ENCODE measurements around the gene ATG5. TPM values are rescaled to one million over a fixed set of nuclear protein-coding genes. Genes with fewer than 3 reads are reported as not detected.
"Not testable (repeated sequence)": the region's sequence is repeated elsewhere in the genome, so short reads cannot be mapped to it uniquely, and the experiment has no call there.

The ATG5 gene
- total RNA-seq, 1 donor, result 62.6 TPM

DNA sequence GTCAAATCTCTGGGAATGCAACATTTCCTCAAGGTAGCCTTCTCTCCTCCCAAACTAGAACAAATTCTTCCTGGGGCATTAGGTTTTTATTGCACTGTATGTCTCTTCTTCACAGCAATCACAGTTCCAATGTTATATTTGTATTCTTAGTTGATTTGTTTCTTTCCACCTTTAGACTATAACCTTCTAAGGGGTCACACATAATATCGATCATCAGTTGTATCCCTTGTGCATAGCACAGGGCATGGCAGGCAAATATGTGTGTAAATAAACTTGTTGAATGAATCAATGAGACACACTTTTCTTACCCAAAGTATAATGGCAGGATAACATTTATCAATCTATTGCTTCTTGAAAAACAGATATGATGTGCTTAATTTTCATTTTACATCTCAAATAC lies 81.0 kb downstream of the ATG5 start:
- DNase-seq (ENCODE audit: low read depth), result no peak

DNA sequence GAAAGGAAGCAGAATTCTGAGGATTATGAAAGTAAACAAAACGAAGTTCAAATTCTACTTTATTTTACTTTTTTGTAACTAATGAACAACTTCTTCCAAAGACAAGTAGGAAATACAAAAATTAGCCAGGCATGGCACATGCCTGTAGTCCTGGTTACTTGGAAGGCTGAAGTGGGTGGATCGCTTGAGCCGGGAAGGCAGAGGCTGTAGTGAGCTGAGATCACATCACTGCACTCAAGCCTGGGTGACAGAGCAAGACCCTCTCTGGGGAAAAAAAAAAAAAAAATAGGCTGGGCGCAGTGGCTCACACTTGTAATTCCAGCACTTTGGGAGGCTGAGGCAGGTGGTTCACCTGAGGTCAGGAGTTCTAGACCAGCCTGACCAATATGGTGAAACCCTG lies 82.3 kb downstream of the ATG5 start:
- DNase-seq (ENCODE audit: low read depth), result no peak
- H3K4me3 ChIP-seq (ENCODE audit: low read depth, low read length), result no peak overlapping the region
- TF ChIP-seq, protein P1, sequence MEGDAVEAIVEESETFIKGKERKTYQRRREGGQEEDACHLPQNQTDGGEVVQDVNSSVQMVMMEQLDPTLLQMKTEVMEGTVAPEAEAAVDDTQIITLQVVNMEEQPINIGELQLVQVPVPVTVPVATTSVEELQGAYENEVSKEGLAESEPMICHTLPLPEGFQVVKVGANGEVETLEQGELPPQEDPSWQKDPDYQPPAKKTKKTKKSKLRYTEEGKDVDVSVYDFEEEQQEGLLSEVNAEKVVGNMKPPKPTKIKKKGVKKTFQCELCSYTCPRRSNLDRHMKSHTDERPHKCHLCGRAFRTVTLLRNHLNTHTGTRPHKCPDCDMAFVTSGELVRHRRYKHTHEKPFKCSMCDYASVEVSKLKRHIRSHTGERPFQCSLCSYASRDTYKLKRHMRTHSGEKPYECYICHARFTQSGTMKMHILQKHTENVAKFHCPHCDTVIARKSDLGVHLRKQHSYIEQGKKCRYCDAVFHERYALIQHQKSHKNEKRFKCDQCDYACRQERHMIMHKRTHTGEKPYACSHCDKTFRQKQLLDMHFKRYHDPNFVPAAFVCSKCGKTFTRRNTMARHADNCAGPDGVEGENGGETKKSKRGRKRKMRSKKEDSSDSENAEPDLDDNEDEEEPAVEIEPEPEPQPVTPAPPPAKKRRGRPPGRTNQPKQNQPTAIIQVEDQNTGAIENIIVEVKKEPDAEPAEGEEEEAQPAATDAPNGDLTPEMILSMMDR (IDR thresholded peaks at IDR 0.05; ENCODE audit: insufficient read depth, low read depth, low read length), result no peak

More for the DNA sequence above, 81.0 kb downstream of the ATG5 start:
- TF ChIP-seq, protein P1 (IDR thresholded peaks at IDR 0.05; ENCODE audit: insufficient read depth, low read depth, low read length), result no peak
- H3K4me3 ChIP-seq (ENCODE audit: low read depth, low read length), result no peak overlapping the region

DNA sequence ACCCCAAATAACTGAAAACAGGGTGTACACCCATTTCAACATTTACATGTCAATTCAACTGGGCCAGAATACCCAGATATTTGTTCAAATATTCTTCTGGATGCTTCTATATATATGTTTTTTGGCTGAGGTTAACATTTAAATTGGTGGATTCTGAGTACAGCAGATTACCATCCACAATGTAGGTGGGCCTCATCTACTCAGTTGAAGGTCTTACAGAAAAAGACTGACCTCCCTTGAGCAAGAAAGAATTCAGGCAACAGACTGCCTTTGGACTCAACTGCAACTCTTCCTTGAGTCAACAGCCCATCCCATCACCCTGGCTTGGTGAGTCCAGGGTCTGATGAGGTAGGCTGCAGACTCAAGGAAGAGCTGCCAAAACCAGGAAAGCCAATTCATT lies 84.1 kb downstream of the ATG5 start:
- no peak overlapping the region for H3K4me3 ChIP-seq (ENCODE audit: low read depth, low read length)
- DNase-seq (ENCODE audit: low read depth), result no peak
- TF ChIP-seq, protein P1 (IDR thresholded peaks at IDR 0.05; ENCODE audit: insufficient read depth, low read depth, low read length), result no peak

DNA sequence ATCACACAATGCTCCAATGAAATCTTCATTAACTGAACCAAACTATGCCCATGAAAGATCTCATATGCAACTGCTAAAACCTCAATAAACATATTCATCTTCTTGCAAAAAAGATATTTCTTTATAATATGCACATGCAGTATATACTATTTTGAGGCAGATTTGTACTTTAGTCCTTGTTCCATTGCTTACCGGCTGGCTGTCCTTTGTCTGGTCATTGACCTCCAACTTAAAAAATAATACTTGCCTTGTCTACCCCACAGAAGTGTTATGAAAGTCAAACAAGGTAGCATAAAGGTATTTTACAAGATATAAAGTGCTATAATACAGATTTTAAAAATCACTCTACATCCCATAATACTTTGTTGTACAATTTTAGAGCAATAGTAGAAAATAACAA lies 88.3 kb downstream of the ATG5 start:
- DNase-seq (ENCODE audit: low read depth), result no peak
- TF ChIP-seq, protein P1 (IDR thresholded peaks at IDR 0.05; ENCODE audit: insufficient read depth, low read depth, low read length), result no peak
- no peak overlapping the region for H3K4me3 ChIP-seq (ENCODE audit: low read depth, low read length)

DNA sequence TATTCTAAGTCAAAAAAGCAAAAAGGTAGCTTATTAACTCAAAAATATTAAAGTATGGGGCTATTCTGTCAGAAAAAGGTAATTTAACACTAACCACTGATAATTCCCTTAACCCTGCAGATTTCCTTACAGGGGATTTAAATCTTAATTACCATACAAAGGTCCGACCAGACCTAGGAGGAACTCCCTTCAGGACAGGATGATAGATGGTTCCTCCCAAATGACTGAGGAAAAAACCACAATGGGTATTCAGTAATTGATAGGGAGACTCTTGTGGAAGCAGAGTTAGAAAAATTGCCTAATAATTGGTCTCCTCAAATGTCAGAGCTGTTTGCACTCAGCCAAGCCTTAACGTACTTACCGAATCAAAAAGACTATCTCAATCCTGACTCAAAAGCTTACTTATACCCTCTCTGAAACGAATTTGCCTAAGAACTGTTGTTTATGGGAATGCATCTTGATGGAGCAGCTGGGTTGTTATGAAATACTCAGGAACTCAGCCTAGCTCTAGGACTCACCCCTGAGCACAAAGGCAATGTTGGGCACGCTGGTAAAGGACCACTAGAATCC lies 95.6 kb downstream of the ATG5 start:
- DNase-seq (ENCODE audit: low read depth), result peak; percentile 42
- H3K4me3 ChIP-seq (ENCODE audit: low read depth, low read length), result not testable (repeated sequence)

DNA sequence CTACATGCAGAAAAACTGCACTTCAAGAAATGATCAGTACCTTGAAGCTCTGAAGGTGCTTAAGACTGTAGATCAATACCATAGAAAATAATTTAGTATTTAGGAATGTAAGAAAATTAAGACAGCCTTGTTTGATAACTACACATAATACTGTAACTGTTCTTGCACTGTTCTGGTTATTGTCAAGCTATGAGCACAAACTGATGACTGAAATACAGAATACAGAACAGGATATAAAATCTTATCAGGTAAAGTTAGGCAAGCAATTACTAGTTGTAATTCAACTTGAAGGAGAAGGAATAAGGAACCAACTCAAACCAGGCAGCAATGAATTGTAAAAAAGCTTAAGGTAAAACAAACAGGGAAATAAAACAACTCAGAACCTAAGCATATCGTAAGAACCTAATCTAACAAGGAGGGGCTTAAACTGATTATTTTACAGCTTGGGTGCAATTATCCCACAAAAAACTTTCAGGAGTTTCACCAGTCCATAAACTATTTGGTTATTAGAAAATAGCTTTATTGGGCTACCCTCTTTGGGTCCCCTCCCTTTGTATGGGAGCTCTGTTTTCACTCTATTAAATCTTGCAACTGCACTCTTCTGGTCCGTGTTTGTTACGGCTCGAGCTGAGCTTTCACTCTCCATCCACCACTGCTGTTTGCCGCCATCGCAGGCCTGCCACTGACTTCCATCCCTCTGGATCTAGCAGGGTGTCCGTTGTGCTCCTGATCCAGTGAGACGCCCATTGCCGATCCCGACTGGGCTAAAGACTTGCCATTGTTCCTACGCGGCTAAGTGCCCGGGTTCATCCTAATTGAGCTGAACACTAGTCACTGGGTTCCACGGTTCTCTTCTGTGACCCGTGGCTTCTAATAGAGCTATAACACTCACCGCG lies 97.7 kb downstream of the ATG5 start:
- DNase-seq (ENCODE audit: low read depth), result no peak
- H3K4me3 ChIP-seq (ENCODE audit: low read depth, low read length), result no peak overlapping the region
- TF ChIP-seq, protein P1 (IDR thresholded peaks at IDR 0.05; ENCODE audit: insufficient read depth, low read depth, low read length), result no peak

DNA sequence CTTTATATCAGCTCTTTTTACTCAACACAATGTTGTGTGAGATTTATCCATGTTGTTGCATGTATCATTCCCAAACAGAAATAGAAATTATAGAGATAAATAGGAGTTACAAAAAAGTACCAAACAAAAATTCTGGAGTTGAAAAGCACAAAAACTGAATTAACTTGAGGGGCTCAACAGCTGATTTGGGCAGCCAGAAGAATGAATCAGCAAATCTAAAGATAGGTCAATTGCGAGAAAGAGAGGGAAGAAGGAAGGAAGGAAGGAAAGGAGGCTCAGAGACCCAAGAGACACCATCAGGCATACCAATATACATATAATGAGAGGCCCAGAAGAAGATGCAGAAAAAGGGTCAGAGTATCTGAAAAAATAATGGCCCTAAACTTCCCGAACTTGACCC lies 98.9 kb downstream of the ATG5 start:
- TF ChIP-seq, protein P1 (IDR thresholded peaks at IDR 0.05; ENCODE audit: insufficient read depth, low read depth, low read length), result no peak
- no peak overlapping the region for H3K4me3 ChIP-seq (ENCODE audit: low read depth, low read length)
- DNase-seq (ENCODE audit: low read depth), result no peak
